ENCODE results near the gene PFKFB4.
A peak's percentile ranks its signal among the peaks of the same experiment; 100 is the strongest.

Gene PFKFB4

GRCh38 chr3:48468329-48468731 is 88.3 kb downstream of the PFKFB4 start:
- DNase-seq, result no peak
- Mint-ChIP-seq H3K4me3 (peak overlapping the region; percentile 92), H3K4me1 (peaks cover 59% of the 10 kb centered on the region), H3K9me3 (no peaks in the 10 kb centered on the region), H3K27ac (peak overlapping the region; percentile 97), H3K27me3 (no peaks in the 10 kb centered on the region), H3K36me3 (ENCODE audit: low read depth) (peaks cover 31% of the 10 kb centered on the region)
- no peak for ATAC-seq

Data from activated naive CD8-positive, alpha-beta T cell treated with anti-CD3 and anti-CD28 coated beads, Interleukin-2, amount 50 U/mL, for 24 hours (primary cell).